RWPE2 (cell line): ENCODE results near the gene XPO6.

Source experiments
- ATAC-seq: fragments of 200-7000 bp; cut with Tn5 transposase; 3 replicates; pipeline ENCODE4 v1.9.1; 2021; ENCODE audit warnings: low read depth
- DNase-seq: peaks from one replicate; pipeline ENCODE4 v3.0.0-alpha.2; 2020; ENCODE audit warnings: low spot score
- H3K27ac ChIP-seq: fragments of 450-650 bp; 2 replicates; pipeline ENCODE4 v1.5.1; 2017; ENCODE audit warnings: mild to moderate bottlenecking; ENCODE audit not compliant: poor library complexity, severe bottlenecking
- H3K27me3 ChIP-seq: fragments of 250-450 bp; sonication (Bioruptor Pico); 2 replicates; pipeline ENCODE4 v1.5.1; 2021; ENCODE audit warnings: mild to moderate bottlenecking, moderate library complexity; ENCODE audit not compliant: insufficient read depth, poor library complexity, severe bottlenecking
- H3K36me3 ChIP-seq: fragments of 250-450 bp; sonication (Bioruptor Pico); 2 replicates; pipeline ENCODE4 v1.5.1; 2020; ENCODE audit warnings: low read depth, mild to moderate bottlenecking, moderate library complexity
- H3K4me1 ChIP-seq: fragments of 250-450 bp; sonication (Bioruptor Pico); 2 replicates; pipeline ENCODE4 v1.5.1; 2021; ENCODE audit warnings: mild to moderate bottlenecking, moderate library complexity; ENCODE audit not compliant: insufficient read depth, poor library complexity, severe bottlenecking
- H3K4me3 ChIP-seq: fragments of 250-450 bp; sonication (Bioruptor Pico); 2 replicates; pipeline ENCODE4 v1.5.1; 2021; ENCODE audit warnings: mild to moderate bottlenecking, moderate library complexity; ENCODE audit not compliant: severe bottlenecking
- H3K9me3 ChIP-seq: fragments of 250-450 bp; sonication (Bioruptor Pico); 2 replicates; pipeline ENCODE4 v1.5.1; 2021; ENCODE audit warnings: mild to moderate bottlenecking, moderate library complexity; ENCODE audit not compliant: severe bottlenecking
- TF ChIP-seq, protein P1 (sequence below): fragments of 450-650 bp; IDR thresholded peaks from one replicate; pipeline ENCODE4 v1.5.1; 2017; ENCODE audit warnings: mild to moderate bottlenecking, moderate library complexity; ENCODE audit not compliant: poor library complexity, severe bottlenecking

XPO6 gene

DNA sequence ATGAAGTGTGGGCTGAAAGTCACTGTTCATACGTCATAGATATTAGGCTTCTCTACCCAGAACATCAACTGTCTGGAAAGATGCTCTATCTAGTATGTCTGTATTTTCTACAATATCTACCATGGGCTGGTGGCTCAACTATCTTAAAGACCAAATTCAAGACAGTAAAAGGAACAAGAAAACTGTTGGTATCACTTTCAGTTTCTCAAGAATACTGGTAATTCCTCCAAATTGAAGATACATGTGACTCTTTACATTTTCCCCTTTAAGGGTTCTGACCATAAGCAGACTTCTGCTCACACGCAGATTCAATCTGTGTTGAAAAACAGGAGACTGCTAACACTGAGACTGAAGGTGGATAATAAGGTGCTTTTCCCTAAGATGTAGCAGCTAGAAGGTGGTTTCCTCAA lies 24.2 kb downstream of the XPO6 start:
- TF ChIP-seq, protein P1, sequence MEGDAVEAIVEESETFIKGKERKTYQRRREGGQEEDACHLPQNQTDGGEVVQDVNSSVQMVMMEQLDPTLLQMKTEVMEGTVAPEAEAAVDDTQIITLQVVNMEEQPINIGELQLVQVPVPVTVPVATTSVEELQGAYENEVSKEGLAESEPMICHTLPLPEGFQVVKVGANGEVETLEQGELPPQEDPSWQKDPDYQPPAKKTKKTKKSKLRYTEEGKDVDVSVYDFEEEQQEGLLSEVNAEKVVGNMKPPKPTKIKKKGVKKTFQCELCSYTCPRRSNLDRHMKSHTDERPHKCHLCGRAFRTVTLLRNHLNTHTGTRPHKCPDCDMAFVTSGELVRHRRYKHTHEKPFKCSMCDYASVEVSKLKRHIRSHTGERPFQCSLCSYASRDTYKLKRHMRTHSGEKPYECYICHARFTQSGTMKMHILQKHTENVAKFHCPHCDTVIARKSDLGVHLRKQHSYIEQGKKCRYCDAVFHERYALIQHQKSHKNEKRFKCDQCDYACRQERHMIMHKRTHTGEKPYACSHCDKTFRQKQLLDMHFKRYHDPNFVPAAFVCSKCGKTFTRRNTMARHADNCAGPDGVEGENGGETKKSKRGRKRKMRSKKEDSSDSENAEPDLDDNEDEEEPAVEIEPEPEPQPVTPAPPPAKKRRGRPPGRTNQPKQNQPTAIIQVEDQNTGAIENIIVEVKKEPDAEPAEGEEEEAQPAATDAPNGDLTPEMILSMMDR: no peak
- H3K9me3 ChIP-seq: no peaks in the 10 kb centered on the region
- H3K27me3 ChIP-seq: no peaks in the 10 kb centered on the region
- H3K36me3 ChIP-seq: peaks cover 37% of the 10 kb centered on the region
- H3K4me1 ChIP-seq: peaks cover 41% of the 10 kb centered on the region
- no peak overlapping the region for H3K4me3 ChIP-seq
- DNase-seq: no peak
- no peak overlapping the region for H3K27ac ChIP-seq
- no peak for ATAC-seq

DNA sequence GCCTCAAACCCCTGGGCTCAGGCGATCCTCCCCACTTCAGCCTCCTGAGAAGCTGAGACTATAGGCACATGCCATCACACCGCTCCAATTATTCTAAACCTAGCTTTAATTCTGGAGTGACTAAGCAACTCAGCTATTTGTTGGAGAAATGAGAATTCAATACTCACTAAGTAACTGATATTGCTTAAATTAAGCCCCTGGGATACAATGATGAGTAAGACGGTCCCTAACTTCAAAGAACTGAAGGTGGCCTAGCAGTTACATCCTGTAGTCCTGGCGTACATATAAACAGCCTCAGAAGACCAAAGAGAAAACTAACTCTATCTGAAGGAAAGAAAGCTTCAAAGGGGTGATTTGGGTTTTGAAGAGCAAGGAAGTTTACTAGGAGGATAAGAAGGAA lies 25.0 kb downstream of the XPO6 start:
- DNase-seq (no peak), ATAC-seq (no peak)
- Histone ChIP-seq H3K4me1 (peaks cover 42% of the 10 kb centered on the region), H3K4me3 (no peak overlapping the region), H3K27ac (no peak overlapping the region), H3K27me3 (no peaks in the 10 kb centered on the region), H3K36me3 (peaks cover 37% of the 10 kb centered on the region), H3K9me3 (no peaks in the 10 kb centered on the region)
- TF ChIP-seq, protein P1: no peak

GRCh38 chr16:28185696-28186095 lies 26.1 kb downstream of the XPO6 start:
- Histone ChIP-seq H3K4me3 (no peak overlapping the region), H3K27ac (no peak overlapping the region), H3K9me3 (no peaks in the 10 kb centered on the region), H3K27me3 (no peaks in the 10 kb centered on the region), H3K36me3 (peaks cover 34% of the 10 kb centered on the region), H3K4me1 (peaks cover 40% of the 10 kb centered on the region)
- TF ChIP-seq, protein P1: no peak
- DNase-seq: no peak
- no peak for ATAC-seq

DNA sequence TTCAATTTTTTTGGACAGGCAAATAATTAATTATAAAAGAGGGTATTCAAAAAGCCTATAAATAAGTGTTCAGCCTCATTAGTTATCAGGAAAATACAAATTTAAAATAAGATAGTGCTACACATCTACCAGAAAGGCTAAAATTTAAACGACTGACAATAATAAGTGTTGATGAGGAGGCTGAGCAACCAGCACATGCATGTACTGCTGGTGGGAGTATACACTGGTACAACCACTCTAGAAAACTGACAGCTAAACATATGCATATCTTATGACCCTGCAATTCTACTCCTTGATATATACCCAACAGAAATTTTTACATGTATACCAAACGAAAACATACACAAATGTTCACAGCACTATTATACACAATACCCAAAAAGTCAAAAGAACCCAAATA lies 27.1 kb downstream of the XPO6 start:
- no peak overlapping the region for H3K4me3 ChIP-seq
- no peak overlapping the region for H3K27ac ChIP-seq
- TF ChIP-seq, protein P1: no peak
- DNase-seq: no peak
- H3K4me1 ChIP-seq: peaks cover 34% of the 10 kb centered on the region
- H3K36me3 ChIP-seq: peaks cover 40% of the 10 kb centered on the region
- H3K27me3 ChIP-seq: no peaks in the 10 kb centered on the region
- H3K9me3 ChIP-seq: no peaks in the 10 kb centered on the region
- ATAC-seq: no peak

DNA sequence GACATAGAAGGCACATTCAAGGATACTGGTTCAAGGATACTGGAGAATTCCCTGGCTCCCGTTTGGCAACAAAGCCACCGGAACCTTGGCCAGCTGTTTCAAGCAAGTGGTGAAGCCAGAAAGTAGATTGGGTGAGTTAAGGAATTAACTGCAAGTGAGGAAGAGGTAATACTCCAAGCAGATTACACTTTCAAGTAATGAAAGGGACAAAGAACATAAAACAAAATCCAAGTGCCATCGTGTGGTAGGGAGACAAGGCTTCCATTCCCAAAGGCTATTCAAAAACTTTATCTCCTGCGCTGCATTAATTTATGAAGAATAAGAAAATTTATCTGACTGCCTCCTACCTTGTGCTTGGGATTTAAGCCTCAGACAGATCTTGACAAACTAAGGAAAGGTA lies 27.8 kb downstream of the XPO6 start:
- H3K4me1 ChIP-seq: peaks cover 31% of the 10 kb centered on the region

More for the DNA sequence above, 27.8 kb downstream of the XPO6 start:
- peaks cover 47% of the 10 kb centered on the region for H3K36me3 ChIP-seq
- H3K27me3 ChIP-seq: no peaks in the 10 kb centered on the region
- H3K27ac ChIP-seq: peak overlapping the region; percentile 53
- H3K4me3 ChIP-seq: no peak overlapping the region
- ATAC-seq: no peak
- TF ChIP-seq, protein P1: no peak
- no peak for DNase-seq
- H3K9me3 ChIP-seq: no peaks in the 10 kb centered on the region
